D721Med (cell line): ENCODE results near the gene SYT15B.
"Not testable (repeated sequence)": the region's sequence is repeated elsewhere in the genome, so short reads cannot be mapped to it uniquely, and the experiment has no call there.

Experiments
- DNase-seq: peaks from one replicate; pipeline ENCODE4 v3.0.0; 2011; ENCODE audit warnings: low spot score; ENCODE audit not compliant: insufficient read length
- FAIRE-seq: peaks from 2 replicates; lab custom pipeline; 2011; peaks lifted over from hg19 to GRCh38; lab: Jason Lieb, UNC
- TF ChIP-seq, protein P1 (sequence below): IDR thresholded peaks from 2 replicates; pipeline ENCODE4 v1.5.1; 2012; ENCODE audit warnings: mild to moderate bottlenecking, control low read depth; ENCODE audit not compliant: insufficient read depth; ENCODE audit errors: missing control alignments

SYT15B gene

DNA sequence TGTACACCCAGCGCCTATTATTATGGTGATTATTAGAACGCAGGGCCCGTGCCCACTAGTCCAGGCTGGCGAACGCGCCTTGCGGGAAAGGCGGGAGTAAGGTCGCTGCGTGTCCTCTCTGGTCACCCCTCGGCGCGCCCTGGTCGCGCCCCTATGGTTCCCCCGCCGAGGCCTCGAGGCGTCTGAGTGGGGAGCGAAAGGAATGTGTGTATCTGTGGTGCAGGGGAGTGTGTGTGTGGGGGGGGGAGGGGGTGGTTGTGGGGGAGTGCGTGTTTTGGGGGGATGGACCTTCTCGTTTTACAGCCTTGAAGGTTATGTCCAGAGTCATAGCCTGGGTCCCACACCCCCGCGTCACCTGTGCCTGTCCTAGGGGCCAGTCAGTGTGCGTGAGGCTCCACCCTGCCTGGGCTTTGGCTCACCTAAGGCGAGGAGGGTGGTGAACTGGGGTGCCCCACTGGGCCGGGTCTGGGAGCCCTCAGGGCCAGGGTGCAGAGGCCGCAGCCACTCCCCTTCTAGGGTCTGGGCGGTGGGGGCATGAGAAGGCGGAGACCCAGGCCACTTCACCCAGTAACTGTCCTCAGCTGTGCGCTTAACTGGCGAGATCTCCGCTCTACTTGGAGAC is at the start of gene SYT15B:
Gene SYT15B, minus strand, starts transcription at position 39 of the 622 bp plus-strand sequence. CDS start 952 bp downstream, outside the sequence.
- DNase-seq, FAIRE-seq: not testable (repeated sequence)

DNA sequence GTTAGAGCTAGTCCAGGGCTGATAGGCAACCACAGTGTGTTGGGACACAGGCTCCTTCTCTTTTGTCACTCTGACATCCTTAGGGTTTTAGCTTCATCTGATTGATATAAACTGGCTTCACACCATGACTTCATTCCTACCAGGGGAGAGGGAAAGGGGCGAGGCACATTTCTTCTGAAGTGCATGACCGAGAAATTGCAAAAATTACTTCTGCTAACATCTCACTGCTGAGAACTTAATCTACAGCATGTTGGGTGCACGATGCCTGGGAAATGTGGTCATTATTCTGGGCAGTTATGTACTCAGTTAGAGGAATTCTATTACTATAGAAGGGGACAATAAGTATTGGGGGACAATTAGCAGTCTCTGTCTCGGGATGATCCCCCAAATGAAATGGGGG is 16.2 kb upstream of the SYT15B start:
- not testable (repeated sequence) for DNase-seq, FAIRE-seq

DNA sequence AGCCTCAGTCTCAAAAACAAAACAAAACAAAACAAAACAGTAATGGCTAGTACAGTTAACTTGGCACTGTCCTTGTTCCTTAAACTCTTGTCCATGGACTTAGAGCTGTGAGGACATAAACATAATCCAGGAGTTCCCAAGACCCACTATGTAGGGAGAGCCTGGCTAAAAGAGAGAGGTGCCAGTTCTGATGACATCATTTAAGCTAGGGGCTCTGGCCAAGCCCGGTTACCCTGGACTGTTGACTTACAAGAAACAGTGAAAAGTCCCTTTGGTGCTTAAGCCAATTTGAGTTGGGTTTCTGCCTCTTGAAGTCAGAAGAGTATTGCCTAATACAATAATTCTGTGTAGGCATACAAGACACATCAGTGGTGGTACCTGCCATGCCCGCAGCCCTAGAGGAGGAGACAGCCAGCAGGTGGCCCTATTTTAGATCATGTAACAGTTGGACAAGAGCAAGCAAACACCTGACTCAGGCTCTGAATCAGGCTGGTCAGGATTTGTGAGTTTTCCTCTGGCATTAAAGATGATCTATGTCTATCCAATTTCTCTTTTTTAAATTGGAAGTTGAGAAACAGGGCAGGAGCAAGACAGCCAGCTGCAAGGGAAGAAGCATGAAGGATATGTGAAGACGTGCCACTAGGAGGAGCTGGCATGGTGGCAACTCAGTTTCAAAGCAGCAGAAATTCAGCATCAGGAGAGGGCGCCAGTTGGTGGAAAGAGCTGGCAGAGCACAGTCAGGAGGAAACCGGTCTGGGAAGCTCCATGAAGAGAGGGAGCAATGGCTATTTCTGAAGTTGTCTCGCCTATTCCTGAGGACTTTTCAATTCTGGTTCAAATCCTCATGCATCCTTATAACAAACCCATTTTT is 12.2 kb upstream of the SYT15B start:
- not testable (repeated sequence) for DNase-seq, FAIRE-seq
- TF ChIP-seq, protein P1, sequence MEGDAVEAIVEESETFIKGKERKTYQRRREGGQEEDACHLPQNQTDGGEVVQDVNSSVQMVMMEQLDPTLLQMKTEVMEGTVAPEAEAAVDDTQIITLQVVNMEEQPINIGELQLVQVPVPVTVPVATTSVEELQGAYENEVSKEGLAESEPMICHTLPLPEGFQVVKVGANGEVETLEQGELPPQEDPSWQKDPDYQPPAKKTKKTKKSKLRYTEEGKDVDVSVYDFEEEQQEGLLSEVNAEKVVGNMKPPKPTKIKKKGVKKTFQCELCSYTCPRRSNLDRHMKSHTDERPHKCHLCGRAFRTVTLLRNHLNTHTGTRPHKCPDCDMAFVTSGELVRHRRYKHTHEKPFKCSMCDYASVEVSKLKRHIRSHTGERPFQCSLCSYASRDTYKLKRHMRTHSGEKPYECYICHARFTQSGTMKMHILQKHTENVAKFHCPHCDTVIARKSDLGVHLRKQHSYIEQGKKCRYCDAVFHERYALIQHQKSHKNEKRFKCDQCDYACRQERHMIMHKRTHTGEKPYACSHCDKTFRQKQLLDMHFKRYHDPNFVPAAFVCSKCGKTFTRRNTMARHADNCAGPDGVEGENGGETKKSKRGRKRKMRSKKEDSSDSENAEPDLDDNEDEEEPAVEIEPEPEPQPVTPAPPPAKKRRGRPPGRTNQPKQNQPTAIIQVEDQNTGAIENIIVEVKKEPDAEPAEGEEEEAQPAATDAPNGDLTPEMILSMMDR = peak; percentile 46

DNA sequence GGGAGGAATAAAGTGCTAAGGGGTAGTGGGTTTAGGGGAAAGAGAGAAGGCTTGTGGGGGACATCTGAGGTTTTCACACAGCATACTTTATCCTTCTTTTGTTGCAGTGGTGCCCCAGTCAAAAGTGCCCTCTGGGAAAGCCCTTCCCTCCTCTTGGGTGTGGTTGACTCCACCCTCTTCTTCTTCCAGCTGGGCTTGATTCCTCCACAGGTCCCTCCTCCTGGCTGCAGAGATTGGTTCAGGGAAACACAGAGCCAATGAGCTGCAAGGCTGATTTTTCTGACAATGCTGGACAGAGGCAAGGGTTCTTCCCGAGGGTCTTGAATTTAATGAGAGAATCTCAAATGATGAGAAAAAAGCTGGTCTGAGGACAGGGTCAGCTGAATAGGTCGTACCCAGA is 7.4 kb upstream of the SYT15B start:
- not testable (repeated sequence) for DNase-seq, FAIRE-seq

DNA sequence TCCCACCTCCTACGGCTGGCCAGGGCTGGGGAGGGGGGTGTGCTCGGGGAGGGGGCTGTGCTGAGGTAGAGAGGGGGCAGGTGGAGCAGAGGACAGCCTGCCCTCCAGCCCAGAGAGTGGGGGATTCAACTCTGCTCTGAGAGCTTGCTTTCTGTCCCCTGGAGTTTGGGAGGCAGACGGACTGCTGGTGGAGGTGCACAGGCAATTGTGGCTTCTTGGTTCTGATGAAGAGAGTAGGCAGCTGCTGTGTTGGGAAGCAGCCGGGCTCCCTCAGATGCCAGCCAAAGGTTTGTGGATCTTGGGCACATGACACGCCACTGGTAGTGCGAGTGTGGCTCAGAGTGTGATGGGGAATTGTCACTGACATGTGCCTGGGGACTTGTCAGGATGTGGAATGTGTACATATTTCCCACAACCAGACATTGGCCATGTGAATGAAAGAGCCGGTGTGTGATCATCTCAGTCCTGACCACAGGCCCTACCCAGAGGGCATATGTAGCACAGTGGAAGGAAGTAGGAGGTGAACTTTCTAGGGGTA is 5.3 kb upstream of the SYT15B start:
- DNase-seq, FAIRE-seq: not testable (repeated sequence)

DNA sequence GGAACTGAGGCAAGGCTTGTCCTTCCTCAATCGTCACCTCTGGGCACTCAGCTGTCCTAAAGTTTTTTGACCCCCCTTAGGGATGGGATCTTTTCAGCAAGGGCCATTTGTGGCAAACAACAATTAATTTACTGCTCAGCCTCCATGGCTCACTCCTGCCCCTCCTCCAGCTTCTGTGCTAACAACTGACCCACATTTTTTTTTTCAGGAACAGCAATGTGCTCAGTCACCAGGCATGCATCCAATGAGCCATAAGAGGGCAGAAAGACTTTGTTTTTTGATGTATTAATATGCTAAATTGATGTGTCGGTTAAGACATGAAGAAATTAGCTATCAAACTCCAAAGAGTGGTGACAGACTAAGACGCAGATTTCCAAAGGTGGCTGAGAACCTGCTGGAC is 4.7 kb upstream of the SYT15B start:
- not testable (repeated sequence) for FAIRE-seq, DNase-seq

DNA sequence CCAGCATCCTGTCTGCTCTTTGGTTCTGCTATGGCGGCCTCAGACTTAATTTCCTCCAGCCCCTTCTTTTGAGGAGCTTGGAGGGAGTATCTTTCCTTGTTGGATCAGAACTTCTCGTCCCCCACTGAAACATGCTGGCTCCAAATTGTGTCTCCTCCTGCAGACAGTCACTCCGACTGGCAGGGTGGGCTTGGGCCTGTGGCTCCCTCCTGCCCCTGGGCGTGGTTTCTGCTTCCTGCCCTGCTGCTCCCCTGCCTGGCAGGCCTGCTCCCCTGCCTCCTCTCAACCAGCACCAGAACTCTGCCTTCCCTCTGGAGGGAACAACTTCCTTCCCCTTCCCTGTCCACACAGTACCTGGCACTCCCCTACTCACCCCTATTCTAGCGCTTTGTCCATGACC is 3.8 kb upstream of the SYT15B start:
- DNase-seq, FAIRE-seq: not testable (repeated sequence)

DNA sequence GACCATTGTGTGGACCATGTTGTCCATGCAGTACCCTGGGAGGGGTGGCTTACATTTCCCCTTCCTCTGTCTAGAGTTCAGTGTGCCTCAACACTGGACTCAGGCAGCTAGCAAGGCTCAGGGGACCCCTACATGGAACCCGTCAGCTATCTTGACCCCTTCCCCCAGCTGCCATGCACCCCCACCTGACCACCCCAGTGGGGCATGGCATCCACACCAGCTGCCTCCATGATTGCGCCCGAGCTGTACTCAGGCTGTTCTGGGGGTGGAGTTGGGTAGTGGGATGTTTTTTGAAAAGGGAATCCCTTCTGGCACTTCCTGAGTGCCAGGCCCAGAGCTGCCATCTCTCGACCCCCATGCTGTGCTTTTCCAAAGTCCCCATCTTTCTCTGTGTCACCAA is 1.8 kb upstream of the SYT15B start:
- not testable (repeated sequence) for FAIRE-seq, DNase-seq

DNA sequence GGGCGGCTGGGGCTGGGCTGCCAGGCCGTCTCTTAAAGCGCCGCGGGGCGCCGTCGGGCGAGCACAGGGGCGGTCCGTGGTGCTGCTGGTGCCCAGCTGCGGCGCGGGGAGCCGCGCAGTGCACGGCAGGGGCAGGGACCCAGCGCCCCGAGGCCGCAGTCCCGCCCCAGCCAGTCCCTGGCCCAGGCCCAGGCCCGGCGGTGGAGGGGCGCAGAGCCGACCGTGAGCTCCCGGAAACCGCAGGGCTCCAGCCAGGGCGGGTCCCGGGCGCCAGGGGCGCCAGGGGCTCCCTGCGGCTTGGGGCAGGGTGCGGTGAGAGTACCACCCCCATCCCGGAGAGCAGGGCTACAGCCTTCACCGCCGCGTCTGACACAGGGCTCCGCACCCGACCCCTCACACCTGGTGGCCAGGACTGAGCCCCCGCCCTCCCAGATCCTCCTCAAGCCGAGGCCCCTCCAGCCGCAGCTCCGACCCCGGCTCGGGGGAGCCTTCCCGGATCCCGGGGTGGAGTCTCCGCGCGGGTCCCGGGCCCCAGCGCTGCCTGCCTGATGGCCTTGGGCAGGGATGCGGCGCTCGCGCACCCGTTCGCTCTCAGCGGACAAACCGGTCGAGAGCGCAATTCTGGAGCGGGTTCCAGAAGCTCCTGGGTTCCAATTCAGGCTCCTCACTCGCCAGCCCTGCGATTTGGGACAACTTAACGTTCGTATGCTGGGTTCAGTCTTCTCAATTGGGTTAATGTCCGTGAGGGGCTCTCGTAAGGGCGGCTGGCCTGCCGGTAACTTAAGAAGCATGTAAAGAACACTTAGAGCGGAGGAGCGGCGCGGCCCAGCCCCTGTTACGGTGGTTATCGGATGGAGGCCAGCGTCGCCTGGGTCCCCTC is 478 bp downstream of the SYT15B start:
- FAIRE-seq, DNase-seq: not testable (repeated sequence)

DNA sequence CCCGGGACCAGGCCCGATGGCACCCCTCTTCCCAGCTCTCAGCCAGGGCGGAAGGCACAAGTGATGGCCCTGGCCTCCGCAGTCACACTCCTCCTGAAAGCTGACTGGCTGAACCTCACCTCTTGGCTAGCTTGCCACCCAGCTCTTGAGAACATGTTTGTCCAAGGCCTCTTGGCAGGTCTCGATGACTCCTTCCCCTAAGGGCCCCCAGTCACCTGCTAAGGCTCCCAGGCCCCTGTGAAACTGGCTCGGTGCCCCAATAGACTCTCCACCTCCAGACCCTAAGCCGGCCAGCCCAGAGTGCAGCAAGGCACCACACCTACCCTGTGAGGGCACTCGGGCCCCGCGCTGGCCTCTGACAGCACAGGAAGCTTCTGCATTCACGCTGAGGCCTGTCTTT is 4.5 kb downstream of the SYT15B start:
- FAIRE-seq, DNase-seq: not testable (repeated sequence)

DNA sequence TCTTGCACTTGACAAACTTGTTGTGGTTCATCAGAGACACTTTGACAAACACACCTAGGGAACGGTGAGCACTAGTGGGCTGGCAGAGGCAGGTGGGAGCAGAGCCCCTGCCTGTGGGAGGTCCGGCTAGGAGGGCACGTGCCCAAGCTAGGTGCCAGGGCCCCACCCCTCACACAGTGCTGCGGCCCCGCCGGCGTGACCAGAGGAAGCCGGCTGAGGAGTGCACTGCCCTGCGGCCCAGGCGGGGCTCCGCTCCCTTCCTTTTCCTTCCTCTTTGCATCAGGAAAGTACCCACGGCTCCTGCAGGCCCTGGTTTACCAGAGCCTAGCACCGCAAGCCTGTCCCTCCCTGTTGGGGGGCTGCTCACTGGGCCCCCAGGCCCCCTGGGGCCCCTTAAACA is 7.2 kb downstream of the SYT15B start:
- not testable (repeated sequence) for DNase-seq, FAIRE-seq

DNA sequence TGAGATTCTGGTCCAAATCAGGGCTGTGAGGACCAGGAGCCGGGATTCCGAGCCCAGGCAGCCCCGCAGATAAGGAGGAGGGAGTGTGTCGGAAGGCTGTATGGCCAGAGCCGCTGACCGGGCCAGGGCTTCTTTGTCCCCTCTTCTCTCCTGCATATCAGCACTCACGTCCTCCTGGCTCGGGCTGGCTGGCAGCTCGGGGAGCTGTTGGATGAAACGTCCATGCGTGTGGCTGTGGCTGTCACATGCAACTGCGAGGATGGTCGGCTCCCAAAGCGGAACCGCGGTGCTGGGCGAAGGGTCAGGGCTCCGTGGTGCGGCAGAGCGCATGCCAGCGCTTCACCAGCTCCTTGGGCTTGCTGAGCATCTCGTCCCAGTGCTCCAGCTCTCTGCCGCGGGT is 9.5 kb downstream of the SYT15B start:
- not testable (repeated sequence) for DNase-seq, FAIRE-seq

DNA sequence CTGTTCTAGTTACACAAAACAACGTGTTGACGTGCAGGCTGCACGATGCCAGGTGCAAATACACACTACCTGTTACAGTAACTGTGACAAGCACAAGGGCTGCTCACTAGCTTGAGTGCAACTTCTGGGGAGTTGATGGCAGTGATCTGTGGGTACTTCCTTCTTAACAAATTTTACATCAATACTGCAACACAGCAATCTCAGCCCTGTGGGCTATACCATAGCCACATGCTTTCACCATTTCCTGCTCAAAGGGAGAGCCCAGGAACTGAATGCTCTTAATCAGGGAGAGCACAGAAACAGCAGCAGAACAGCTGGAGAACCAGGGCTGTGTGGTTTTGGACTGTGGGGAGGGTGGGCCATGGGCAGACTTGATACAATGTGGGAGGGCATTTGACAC is 10.2 kb downstream of the SYT15B start:
- not testable (repeated sequence) for FAIRE-seq, DNase-seq

DNA sequence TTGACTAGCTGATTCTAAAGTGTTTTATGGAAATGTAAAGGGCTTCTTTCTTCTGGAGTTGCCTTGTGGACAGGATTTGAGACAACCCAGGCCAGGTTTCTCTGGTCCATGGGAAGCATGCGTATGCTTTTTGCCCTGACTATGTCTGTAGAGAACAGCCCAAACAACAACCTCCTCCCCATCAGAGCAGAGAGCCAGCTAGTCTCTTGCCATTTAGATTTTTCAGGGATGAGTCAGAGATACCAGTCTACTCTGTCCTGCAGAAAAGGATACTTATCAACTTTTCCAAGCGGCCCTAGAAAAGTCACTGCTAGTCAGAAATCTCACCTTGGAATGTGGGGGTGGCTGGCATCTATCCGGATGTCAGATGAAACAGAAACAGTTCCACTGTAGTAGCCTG is 11.6 kb downstream of the SYT15B start:
- FAIRE-seq = not testable (repeated sequence)

DNA sequence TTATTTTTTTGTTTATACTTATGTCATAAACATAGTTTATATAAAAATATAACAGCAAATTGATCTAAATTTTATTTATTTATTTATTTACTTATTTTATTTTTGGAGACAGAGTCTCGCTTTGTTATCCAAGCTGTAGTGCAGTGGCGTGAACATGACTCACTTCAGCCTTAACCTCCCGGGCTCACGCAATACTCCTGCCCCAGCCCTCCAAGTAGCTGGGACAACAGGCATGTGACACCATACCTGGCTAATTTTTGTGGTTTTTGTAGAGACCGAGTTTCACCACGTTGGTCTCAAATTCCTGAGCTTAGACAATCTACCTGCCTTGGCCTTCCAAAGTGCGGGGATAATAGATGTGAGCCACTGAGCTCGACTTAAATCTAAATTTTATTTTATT is 13.0 kb downstream of the SYT15B start:
- DNase-seq, FAIRE-seq: not testable (repeated sequence)

More for the DNA sequence above, 11.6 kb downstream of the SYT15B start:
- DNase-seq = not testable (repeated sequence)

DNA sequence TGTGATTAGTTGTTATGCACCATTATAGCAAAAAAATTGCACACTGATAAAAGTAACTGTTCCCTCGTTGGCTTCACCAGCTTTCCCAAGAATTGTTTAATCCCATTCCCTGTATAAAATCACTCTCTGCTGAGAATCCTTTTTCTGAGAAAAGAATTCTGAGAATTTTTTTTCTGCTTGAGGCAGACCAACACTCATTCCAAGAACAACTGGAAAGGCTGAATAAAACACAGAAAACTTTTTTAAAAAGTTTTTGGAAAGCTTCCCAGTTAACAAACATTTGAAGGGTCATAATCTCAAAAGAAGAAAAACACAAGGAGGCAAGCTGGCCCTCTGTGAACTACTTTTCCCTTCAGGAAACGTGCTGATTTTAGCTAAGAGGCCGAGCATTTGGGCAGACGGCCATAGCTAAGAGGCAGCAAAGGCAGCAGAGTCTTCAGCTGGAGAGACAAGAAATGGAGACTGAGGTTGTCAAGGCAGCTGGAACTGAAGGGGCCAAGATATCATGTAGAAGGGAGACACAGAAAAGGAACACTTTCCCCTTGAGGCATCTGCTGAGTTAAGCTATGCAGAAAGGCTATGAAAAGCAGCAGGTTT is 16.5 kb downstream of the SYT15B start:
- not testable (repeated sequence) for DNase-seq, FAIRE-seq

DNA sequence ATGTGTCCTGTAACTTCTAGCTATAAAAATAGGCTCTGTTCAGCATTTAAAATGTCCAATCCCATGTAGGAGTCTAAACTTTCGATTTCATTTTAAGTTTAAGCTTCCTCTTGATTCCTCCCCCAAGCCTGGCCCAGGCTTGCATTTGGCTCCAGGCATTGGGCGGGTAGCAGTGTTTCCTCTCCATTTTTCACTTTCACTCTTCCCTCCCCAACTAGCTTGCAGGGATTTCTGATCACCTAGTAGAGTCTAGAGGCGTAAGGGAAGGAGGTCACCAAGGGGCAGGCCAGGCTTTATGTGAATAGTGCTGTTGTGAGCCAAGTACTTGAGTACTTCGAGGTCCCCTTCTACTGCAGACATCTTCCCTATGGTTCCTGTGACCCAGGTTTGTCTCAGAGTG is 18.5 kb downstream of the SYT15B start:
- not testable (repeated sequence) for DNase-seq, FAIRE-seq
